ENCODE results near the gene TTC7B.

The TTC7B gene

GRCh38 chr14:90773705-90774104 lies 42.5 kb downstream of the TTC7B start:
- no peak for DNase-seq (ENCODE audit: low read depth)

GRCh38 chr14:90773196-90773486 lies 43.1 kb downstream of the TTC7B start:
- DNase-seq (ENCODE audit: low read depth): no peak

GRCh38 chr14:90767899-90768298 lies 48.3 kb downstream of the TTC7B start:
- no peak for DNase-seq (ENCODE audit: low read depth)

DNA sequence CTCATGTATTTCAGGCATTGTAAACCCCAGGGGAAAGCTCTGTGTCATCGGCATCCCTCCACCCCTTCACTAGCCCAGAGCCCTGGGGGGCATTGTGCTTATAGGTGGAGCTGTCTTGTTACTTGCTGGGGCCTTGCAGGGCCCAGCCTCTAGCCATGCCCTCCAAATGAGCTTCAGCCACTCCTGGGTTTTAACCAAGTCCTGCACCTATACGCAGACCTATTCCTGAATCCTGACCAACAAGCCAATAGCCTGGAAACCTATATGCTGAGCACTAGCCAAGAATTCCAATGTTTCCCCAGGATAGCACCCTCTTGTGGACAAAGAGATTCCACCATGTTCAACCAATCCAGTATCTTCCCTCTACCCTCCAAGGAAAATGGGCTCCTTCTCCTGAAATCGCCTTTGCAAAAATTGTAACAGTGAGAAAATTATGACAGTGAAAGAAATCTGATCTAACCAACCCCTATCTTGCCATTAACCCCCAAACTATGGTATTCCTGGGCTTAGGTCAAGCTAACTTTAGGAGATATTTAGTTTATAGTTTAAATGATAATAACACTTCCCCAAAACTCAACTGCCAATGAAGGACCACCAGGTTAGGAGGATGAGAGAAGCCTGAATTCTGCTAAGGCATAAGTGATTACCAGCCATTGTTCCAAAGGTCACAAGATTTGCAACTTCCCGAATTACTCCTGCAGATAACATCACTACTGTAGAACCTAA lies 55.5 kb downstream of the TTC7B start:
- no peak for DNase-seq (ENCODE audit: low read depth)

- DNase-seq (ENCODE audit: low read depth): no peak
Observed at GRCh38 chr14:90760078-90760444, 56.2 kb downstream of the TTC7B start.

- DNase-seq (ENCODE audit: low read depth): no peak
Observed at GRCh38 chr14:90759370-90760077, 56.7 kb downstream of the TTC7B start.

- DNase-seq (ENCODE audit: low read depth): no peak
Observed at GRCh38 chr14:90758959-90759358, 57.3 kb downstream of the TTC7B start.

- peak; percentile 59 for DNase-seq (ENCODE audit: low read depth)
Observed at GRCh38 chr14:90758028-90758889, 58.0 kb downstream of the TTC7B start.

DNA sequence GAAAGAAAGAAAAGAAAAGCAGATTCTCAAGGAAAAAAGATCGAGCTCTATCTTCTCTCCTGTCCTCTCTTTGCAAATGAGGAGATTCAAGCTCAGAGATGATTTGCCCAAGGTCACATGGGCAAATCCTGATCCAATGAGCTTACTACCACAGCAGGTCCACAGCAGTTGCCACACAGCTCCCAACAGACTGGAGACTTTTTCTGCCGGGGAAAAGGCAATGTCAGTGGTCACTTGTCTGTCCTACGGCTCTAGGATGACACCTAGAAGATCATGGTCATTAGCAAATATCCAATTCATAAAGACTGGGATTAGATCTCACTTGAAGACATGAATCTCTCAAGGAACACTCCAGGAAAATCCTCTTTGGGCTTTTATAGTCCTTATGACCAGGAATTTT lies 58.8 kb downstream of the TTC7B start:
- DNase-seq (ENCODE audit: low read depth): no peak

GRCh38 chr14:90756755-90757345 lies 59.4 kb downstream of the TTC7B start:
- DNase-seq (ENCODE audit: low read depth): no peak

DNA sequence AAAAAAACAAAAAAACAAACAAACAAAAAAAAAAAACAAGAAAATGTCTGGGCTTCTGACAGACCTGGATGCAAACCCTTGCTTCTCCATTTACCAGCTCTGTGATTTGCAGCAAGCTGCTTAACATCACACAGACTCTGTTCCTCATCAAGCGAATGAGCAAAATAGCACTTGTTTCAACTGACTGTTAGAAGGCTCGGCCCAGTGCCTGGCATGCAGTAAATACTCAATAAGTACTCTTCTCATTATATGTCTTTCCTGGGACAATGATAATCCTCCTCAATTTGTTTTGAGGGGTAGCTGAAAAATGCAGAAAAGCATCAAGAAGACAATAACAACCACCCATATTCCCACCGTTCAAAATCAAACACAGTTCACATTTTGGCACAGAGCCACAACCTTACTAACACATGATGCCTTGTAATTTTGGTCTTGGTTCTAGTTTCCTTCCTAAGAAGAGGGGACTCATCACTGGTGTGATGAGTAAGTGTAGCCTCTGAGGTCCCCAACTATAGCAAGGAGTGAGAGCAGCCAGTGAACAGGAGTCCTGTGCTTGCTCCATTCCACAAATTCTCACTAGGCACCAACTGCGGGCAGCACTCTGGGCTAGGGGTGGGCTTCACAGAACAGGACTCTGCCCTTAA lies 60.4 kb downstream of the TTC7B start:
- no peak for DNase-seq (ENCODE audit: low read depth)

GRCh38 chr14:90753456-90754005 lies 62.7 kb downstream of the TTC7B start:
- no peak for DNase-seq (ENCODE audit: low read depth)

DNA sequence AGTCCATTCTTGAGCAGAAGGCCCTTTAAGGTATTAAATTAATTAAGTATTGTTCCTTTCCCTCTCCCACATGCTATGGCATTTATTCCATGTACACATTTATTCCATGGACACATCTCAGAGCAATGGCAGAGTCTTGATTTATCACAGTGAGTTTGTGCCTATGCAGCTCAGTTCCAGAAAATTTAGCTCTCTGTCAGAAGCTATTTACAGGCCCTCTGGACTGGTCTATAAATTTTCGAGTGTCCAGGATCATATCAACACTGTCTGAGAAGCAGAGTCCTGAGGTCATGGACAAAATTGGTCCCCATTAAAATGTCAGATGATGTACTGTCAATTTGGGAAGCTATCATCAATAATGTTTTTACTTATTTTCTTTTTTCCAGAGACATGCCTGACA lies 65.5 kb downstream of the TTC7B start:
- DNase-seq (ENCODE audit: low read depth): no peak

DNA sequence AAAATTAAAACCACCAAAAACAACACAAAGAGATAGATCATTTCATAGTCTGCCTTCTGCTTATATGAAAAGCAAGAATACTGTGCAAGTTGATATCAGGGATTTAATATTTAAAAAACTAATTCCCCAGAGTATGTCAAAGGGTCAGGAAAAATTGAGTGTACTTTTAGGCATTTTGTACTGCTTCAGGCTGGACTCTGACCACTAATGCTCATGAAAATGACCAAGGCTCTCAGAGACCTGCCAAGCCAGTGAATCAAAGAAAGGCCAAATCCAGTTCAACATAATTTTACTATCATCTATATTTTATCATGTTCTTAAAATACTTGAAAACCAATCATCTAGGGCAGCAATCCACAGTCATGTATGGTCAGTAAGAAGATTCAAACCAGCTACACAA lies 66.0 kb downstream of the TTC7B start:
- DNase-seq (ENCODE audit: low read depth): no peak

DNA sequence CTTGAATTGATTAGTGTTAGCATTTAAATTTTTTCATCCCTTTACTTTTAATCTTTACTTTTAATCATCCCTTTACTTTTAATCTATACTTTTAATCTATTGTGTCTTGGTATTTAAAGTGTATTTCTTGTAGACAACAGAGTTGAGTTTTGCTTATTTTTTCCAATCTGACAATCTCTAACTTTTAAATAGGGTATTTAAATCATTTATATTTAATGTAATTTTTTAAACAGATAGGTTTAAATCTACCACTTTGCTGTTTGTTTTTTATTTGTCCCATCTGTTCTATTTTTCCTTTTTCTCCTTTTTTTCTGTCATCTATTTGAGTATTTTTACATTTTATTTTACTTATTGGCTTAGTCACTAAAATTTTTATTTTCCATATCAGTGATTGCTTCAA lies 68.3 kb downstream of the TTC7B start:
- no peak for DNase-seq (ENCODE audit: low read depth)

- DNase-seq (ENCODE audit: low read depth): no peak
Observed at GRCh38 chr14:90743826-90744225, 72.4 kb downstream of the TTC7B start.

- DNase-seq (ENCODE audit: low read depth): no peak
Observed at GRCh38 chr14:90743425-90743824, 72.8 kb downstream of the TTC7B start.

- DNase-seq (ENCODE audit: low read depth): no peak
Observed at GRCh38 chr14:90742729-90743128, 73.5 kb downstream of the TTC7B start.

DNA sequence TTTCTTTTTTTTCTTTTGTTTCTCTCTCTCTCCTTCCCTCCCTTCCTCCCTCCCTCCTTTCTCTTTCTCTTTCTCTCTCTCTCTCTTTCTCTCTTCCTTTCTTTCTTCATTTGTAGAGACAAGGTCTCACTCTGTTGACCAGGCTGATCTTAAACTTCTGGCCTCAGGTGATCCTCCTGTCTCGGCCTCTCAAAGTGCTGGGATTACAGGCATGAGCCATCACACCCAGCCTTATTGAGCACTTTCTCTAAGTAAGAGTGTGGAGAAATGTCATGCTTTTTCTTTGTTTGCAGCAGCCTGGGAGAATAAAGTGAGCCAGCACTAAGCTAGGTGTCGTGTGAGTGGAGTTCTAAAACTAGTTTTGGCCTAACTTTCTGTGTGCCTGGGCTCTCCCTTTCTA lies 74.0 kb downstream of the TTC7B start:
- no peak for DNase-seq (ENCODE audit: low read depth)

GRCh38 chr14:90741682-90741946 lies 74.6 kb downstream of the TTC7B start:
- DNase-seq (ENCODE audit: low read depth): no peak

GRCh38 chr14:90740946-90741681 lies 75.1 kb downstream of the TTC7B start:
- DNase-seq (ENCODE audit: low read depth): no peak

GRCh38 chr14:90740081-90740480 lies 76.1 kb downstream of the TTC7B start:
- no peak for DNase-seq (ENCODE audit: low read depth)

Measured in HS-5 (cell line).